ENCODE data around the gene SNRPD3. TPM values are rescaled to one million over a fixed set of nuclear protein-coding genes. Genes with fewer than 3 reads are reported as not detected.

The SNRPD3 gene
- total RNA-seq, 1 experiment from 2014 or later: 144 TPM

GRCh38 chr22:24582056-24582814 lies 26.4 kb downstream of the SNRPD3 start:
- Histone ChIP-seq H3K36me3 (ENCODE audit: control insufficient read depth in 1 of 2, insufficient read depth in 2 of 2, low read length in 2 of 2) (no peaks in the 10 kb centered on the region), H3K9me3 (ENCODE audit: control insufficient read depth in 1 of 2, insufficient read depth in 1 of 2, low read depth in 1 of 2, low read length in 2 of 2) (no peaks in the 10 kb centered on the region), H3K9ac (ENCODE audit: low read length) (no peak overlapping the region), H3K9me2 (ENCODE audit: insufficient read depth) (no peaks in the 10 kb centered on the region), H3K27me3 (ENCODE audit: insufficient read depth, low read length) (no peaks in the 10 kb centered on the region), H3K79me2 (ENCODE audit: insufficient read depth, low read length) (no peaks in the 10 kb centered on the region), H2AFZ (ENCODE audit: low read depth, low read length, poor library complexity, severe bottlenecking) (no peak overlapping the region), H3K4me3 (replicated peaks in 1 of 2; ENCODE audit: low read depth in 1 of 2, low read length in 2 of 2) (no peak overlapping the region), H3K4me1 (ENCODE audit: control insufficient read depth in 1 of 2, insufficient read depth in 2 of 2, low read length in 2 of 2) (no peaks in the 10 kb centered on the region), H4K20me1 (ENCODE audit: insufficient read depth) (no peaks in the 10 kb centered on the region), H3K4me2 (ENCODE audit: low read length) (no peak overlapping the region), H3K27ac (ENCODE audit: low read depth, low read length) (no peak overlapping the region)
- CTCF ChIA-PET: no interaction called here
- RAD21 ChIA-PET (ENCODE audit: low non-redundant PET in 1 of 2, low total read pairs in 2 of 2, uncharacterized antibody in 2 of 2, unreplicated experiment in 2 of 2): no interaction called here
- no peak for ATAC-seq
- DNase-seq (ENCODE audit: low read depth, low spot score): no peak
- no peak for TF ChIP-seq YY1 (IDR thresholded peaks at IDR 0.05; ENCODE audit: extremely low read depth, insufficient replicate concordance, low read depth, low read length)
- no peak for TF ChIP-seq EZH2 (IDR thresholded peaks at IDR 0.05)
- no peak for TF ChIP-seq EZH2phosphoT487 (IDR thresholded peaks at IDR 0.05; ENCODE audit: borderline replicate concordance)
- no peak for TF ChIP-seq ELF1 (IDR thresholded peaks at IDR 0.05; ENCODE audit: borderline replicate concordance, low read depth)
- TF ChIP-seq SP1 (IDR thresholded peaks at IDR 0.05; ENCODE audit: low read depth): no peak
- no peak for TF ChIP-seq FOSL1 (IDR thresholded peaks at IDR 0.05; ENCODE audit: low read depth)
- no peak for TF ChIP-seq RAD21 (IDR thresholded peaks at IDR 0.05; ENCODE audit: low read depth)
- no peak for TF ChIP-seq CBX3 (IDR thresholded peaks at IDR 0.05; ENCODE audit: low read depth)
- TF ChIP-seq REST (IDR thresholded peaks at IDR 0.05; ENCODE audit: low read depth): no peak
- TF ChIP-seq JUND (IDR thresholded peaks at IDR 0.05): no peak
- TF ChIP-seq ZFX (IDR thresholded peaks at IDR 0.05): no peak
- no peak for TF ChIP-seq MAX (IDR thresholded peaks at IDR 0.05)
- no peak for TF ChIP-seq ATF3 (IDR thresholded peaks at IDR 0.05)
- no peak for TF ChIP-seq ZNF274 (IDR thresholded peaks at IDR 0.05; ENCODE audit: low read depth, low read length)
- no peak for TF ChIP-seq POLR2A (IDR thresholded peaks at IDR 0.05; ENCODE audit: borderline replicate concordance, extremely low read depth, insufficient read depth, insufficient read length)
- no peak for TF ChIP-seq TCF7L2 (IDR thresholded peaks at IDR 0.05; ENCODE audit: borderline replicate concordance, extremely low read depth, insufficient read depth, insufficient read length)
- TF ChIP-seq EGR1 (IDR thresholded peaks at IDR 0.05; ENCODE audit: low read depth): no peak
- TF ChIP-seq SIN3A (IDR thresholded peaks at IDR 0.05; ENCODE audit: low read depth): no peak
- TF ChIP-seq POLR2AphosphoS5 (IDR thresholded peaks at IDR 0.05; ENCODE audit: low read depth, low read length): no peak
- TF ChIP-seq SRF (IDR thresholded peaks at IDR 0.05; ENCODE audit: low read depth): no peak
- intact Hi-C loops (cut with micrococcal nuclease): no loop called here
- no TSS peak for BruUV-seq (replicated peaks)
- POLR2A ChIA-PET: no interaction called here
